GM23248 (cell line): ENCODE results near the gene VPS26C. TPM values are rescaled to one million over a fixed set of nuclear protein-coding genes. Genes with fewer than 3 reads are reported as not detected.
"Not testable (repeated sequence)": the region's sequence is repeated elsewhere in the genome, so short reads cannot be mapped to it uniquely, and the experiment has no call there.

Source experiments
- DNase-seq: peaks from one replicate; pipeline ENCODE4 v3.0.0-alpha.2; 2015
- H2AFZ ChIP-seq: fragments of 200-600 bp; sonication (generic); 2 replicates; pipeline ENCODE4 v1.6.1; 2016; ENCODE audit warnings: antibody characterized with exemption
- H3F3A ChIP-seq: fragments of 200-600 bp; sonication (generic); 2 replicates; pipeline ENCODE4 v1.6.1; 2016; ENCODE audit warnings: mild to moderate bottlenecking, antibody characterized with exemption, mixed run types; ENCODE audit not compliant: insufficient read depth
- H3K27ac ChIP-seq: fragments of 200-600 bp; sonication (generic); 2 replicates; pipeline ENCODE4 v1.5.1; 2016; ENCODE audit warnings: mild to moderate bottlenecking
- H3K27me3 ChIP-seq: fragments of 200-600 bp; sonication (generic); replicated peaks from 2 replicates; pipeline ENCODE4 v1.6.1; 2016; ENCODE audit warnings: mild to moderate bottlenecking; ENCODE audit not compliant: insufficient read depth
- H3K36me3 ChIP-seq: fragments of 200-600 bp; sonication (generic); 2 replicates; pipeline ENCODE4 v1.6.1; 2016; ENCODE audit warnings: low read depth, mild to moderate bottlenecking
- H3K4me1 ChIP-seq: fragments of 200-600 bp; sonication (generic); 2 replicates; pipeline ENCODE4 v1.6.1; 2016; ENCODE audit warnings: mild to moderate bottlenecking; ENCODE audit not compliant: insufficient read depth
- H3K4me2 ChIP-seq: fragments of 200-600 bp; sonication (generic); one replicate; pipeline ENCODE4 v1.6.1; 2016; ENCODE audit warnings: mild to moderate bottlenecking; ENCODE audit not compliant: unreplicated experiment
- H3K4me3 ChIP-seq: fragments of 200-600 bp; sonication (generic); 2 replicates; pipeline ENCODE4 v1.5.1; 2016; ENCODE audit warnings: mild to moderate bottlenecking
- H3K79me2 ChIP-seq: fragments of 200-600 bp; sonication (generic); 2 replicates; pipeline ENCODE4 v1.6.1; 2016; ENCODE audit warnings: mild to moderate bottlenecking; ENCODE audit not compliant: insufficient read depth
- H3K9ac ChIP-seq: fragments of 200-600 bp; sonication (generic); 2 replicates; pipeline ENCODE4 v1.6.1; 2016; ENCODE audit warnings: mild to moderate bottlenecking
- H3K9me2 ChIP-seq: fragments of 200-600 bp; sonication (generic); 2 replicates; pipeline ENCODE4 v1.6.1; 2016; ENCODE audit warnings: mixed run types, mild to moderate bottlenecking, moderate library complexity; ENCODE audit not compliant: insufficient read depth
- H3K9me3 ChIP-seq: fragments of 200-600 bp; sonication (generic); one replicate; pipeline ENCODE4 v1.6.1; 2017; ENCODE audit warnings: low read depth
- H4K20me1 ChIP-seq: fragments of 200-600 bp; sonication (generic); 2 replicates; pipeline ENCODE4 v1.6.0; 2016; ENCODE audit not compliant: insufficient read depth
- EZH2 ChIP-seq: fragments of 200-600 bp; sonication (generic); IDR thresholded peaks from 2 replicates; pipeline ENCODE4 v1.6.1; 2018; ENCODE audit warnings: antibody characterized with exemption, mild to moderate bottlenecking; ENCODE audit not compliant: insufficient read depth, poor library complexity, severe bottlenecking
- EZH2phosphoT487 ChIP-seq: fragments of 200-600 bp; sonication (generic); IDR thresholded peaks from 2 replicates; pipeline ENCODE4 v1.6.1; 2018; ENCODE audit warnings: antibody characterized with exemption, moderate library complexity, mild to moderate bottlenecking, low read depth; ENCODE audit not compliant: insufficient read depth
- WGBS, 2 experiments: methylation state at CpG; one replicate each; pipeline ENCODE4 v1.1.6; 2015 to 2017; ENCODE audit warnings: low lambda C conversion rate in 2 of 2, low coverage in 1 of 2; ENCODE audit errors: missing lambda C conversion rate in 2 of 2; 5-methylcytosine and 5-hydroxymethylcytosine counted together
- in situ Hi-C: fragments of 300-500 bp; cut with MboI; formaldehyde crosslinking; loops from 2 replicates; pipeline ENCODE4 v1.15.0; 2020
- polyA plus RNA-seq: library from polyadenylated mRNA; unstranded; fragments of >200 nt; fragmentation: Nextera tagmentation; extraction: Ambion mirVana; gene quantifications from 2 replicates; pipeline ENCODE4 v1.2.1, GENCODE V29; 2016
- total RNA-seq: library from RNA; depleted of rRNA; stranded (reverse); fragments of >200 nt; shearing (Covaris generic); gene quantifications from 2 replicates; pipeline ENCODE4 v1.2.3, GENCODE V29; 2014; rRNA removed

The VPS26C gene
- total RNA-seq: 44.1 and 55.0 TPM in 2 replicates
- 37.3 and 42.3 TPM in 2 replicates for polyA plus RNA-seq

DNA sequence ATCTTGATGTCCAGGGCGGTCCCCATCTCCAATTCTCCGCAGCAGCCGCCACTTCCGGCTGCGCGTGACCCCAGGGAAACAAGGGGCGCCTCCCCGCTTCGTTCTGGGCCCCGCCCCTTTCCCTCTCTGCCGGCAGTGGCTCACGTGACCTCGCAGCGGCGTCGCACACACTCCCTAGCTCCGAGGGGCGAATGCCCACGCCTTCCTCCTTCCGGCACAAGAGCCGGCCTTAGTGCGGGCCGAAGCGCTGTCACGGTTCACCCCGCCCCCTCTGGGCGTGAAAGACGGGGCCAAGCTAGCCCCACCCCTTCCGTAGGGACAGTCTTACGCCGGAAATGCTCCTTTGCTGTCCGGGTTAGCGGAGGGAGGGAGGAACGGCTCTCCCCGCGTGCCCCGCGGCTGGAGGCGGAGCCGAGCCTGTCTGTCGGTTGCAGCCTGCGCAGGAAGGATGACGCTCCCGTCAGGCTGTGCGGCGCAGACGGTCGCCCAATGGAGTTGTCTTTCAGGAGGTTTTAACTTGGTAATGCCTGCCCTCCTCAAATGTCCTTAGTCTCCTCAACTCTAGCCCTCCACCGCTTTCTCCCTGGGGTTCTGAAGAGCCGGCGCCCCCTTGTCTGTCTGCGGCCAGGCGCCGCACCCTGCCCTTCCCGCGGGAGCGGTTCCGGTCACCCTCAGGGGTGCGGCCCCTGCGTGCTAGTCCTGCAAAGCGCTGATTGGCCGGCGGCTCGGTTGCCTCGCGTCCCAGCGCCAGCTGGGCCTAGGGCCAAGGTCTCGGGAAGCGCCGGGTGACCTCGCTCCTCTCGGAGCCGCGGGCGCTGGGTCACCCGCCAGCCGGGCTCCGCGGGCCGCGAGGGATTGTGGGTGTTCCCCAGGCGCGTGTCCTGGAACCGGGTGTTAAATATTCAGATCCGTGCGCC is at the start of gene VPS26C:
TSS of gene VPS26C (minus strand) at position 66 of the 917 bp plus-strand sequence. CDS start at position 26, 40 bp downstream.
- Histone ChIP-seq H3K9me2 (no peaks in the 10 kb centered on the region), H3K79me2 (peaks cover 56% of the 10 kb centered on the region), H3K9ac (peak within 1 kb of the TSS; percentile 93), H3K4me1 (peaks cover 27% of the 10 kb centered on the region), H2AFZ (peak within 1 kb of the TSS; percentile 67), H3K27ac (peak within 1 kb of the TSS; percentile 97), H3K36me3 (no peaks in the 10 kb centered on the region), H3K9me3 (no peaks in the 10 kb centered on the region), H3K4me2 (peak within 1 kb of the TSS; percentile 94), H4K20me1 (no peaks in the 10 kb centered on the region; the same call in 1 of the 2 replicates), H3F3A (peaks cover 24% of the 10 kb centered on the region; the same call in 1 of the 2 replicates), H3K4me3 (peak within 1 kb of the TSS; percentile 88), H3K27me3 (no peaks in the 10 kb centered on the region)
- peak; percentile 100 for DNase-seq
- in situ Hi-C loops: no loop called here
- TF ChIP-seq EZH2phosphoT487 (no peak), EZH2 (no peak)
- WGBS, 2 experiments: 1% methylated on average over 70 to 86 of the region's 86 CpGs

DNA sequence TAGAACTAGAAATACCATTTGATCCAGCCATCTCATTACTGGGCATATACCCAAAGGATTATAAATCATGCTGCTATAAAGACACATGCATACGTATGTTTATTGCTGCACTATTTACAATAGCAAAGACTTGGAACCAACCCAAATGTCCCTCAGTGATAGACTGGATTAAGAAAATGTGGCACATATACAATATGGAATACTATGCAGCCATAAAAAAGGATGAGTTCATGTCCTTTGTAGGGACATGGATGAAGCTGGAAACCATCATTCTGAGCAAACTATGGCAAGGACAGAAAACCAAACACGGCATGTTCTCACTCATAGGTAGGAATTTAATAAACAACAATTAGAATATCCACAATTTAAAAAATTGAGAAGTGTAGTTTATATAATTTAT is 48.9 kb upstream of the VPS26C start:
- H3K27ac ChIP-seq, H4K20me1 ChIP-seq, H3K9me2 ChIP-seq, DNase-seq, H3K79me2 ChIP-seq, H3K4me1 ChIP-seq, H2AFZ ChIP-seq, H3K4me3 ChIP-seq, H3K27me3 ChIP-seq, in situ Hi-C loops, H3K4me2 ChIP-seq, H3K9me3 ChIP-seq, H3K36me3 ChIP-seq, H3K9ac ChIP-seq, H3F3A ChIP-seq: not testable (repeated sequence)
- 56 to 60% methylated on average over 2 of the region's 2 CpGs for WGBS, 2 experiments

DNA sequence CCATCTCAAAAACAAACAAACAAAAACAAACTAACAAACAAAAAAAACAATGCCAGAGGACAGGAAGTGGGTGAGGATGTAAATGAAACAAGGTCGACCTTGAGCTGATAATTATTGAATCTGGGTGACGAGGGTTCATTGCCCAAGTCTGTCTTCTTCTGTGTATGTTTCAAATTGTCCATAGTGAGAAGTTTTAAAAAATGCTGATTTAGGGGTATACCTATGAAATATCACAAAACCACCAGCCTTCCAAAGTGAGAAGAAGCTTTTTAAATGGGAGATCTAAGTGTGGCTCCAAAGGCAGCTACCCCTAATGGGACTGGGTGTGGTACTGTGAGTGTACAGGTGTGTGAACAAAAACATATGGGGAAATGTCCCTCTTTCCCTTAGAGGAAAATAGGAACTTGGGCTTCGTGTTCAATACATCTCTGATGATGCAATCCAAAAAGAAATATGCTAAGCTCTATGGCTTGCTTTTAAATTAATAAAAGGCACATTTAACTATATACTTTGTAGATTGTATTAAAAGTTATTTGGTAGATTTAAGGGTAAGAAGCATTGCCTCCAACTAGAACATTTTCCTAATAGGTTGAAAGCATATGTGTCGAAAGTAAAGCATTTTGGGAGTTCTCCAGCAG is 33.1 kb upstream of the VPS26C start:
- Histone ChIP-seq H4K20me1 (no peaks in the 10 kb centered on the region), H3K4me3 (no peak overlapping the region), H2AFZ (no peak overlapping the region), H3F3A (no peaks in the 10 kb centered on the region), H3K79me2 (no peaks in the 10 kb centered on the region), H3K9me2 (no peaks in the 10 kb centered on the region), H3K27ac (no peak overlapping the region), H3K4me2 (no peak overlapping the region), H3K4me1 (peaks cover 3% of the 10 kb centered on the region; the same call in 1 of the 2 replicates), H3K9ac (no peak overlapping the region), H3K9me3 (no peaks in the 10 kb centered on the region), H3K27me3 (no peaks in the 10 kb centered on the region; the same call in 1 of the 2 replicates), H3K36me3 (no peaks in the 10 kb centered on the region)
- no peak for TF ChIP-seq EZH2phosphoT487
- no peak for TF ChIP-seq EZH2
- DNase-seq: no peak
- in situ Hi-C loops: no loop called here
- 61 to 65% methylated on average over 4 of the region's 4 CpGs for WGBS, 2 experiments

DNA sequence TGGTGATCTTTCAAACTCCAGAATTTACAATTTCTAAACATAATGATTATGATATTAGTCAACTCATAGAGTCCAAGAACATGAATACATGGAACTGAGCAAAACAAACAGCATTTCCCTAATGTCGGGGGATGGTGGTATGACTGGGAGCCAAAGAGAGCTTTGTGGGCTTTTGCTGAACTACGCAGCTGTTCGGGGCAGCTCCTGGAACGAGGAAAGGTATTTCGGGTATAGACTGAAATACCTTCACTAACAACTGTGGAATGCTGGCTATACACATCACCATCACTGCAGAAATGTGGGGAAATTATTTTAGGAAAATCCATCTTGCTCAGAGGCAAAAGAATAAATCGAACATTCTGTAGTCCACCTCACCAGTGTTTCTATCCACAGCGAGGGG is 30.2 kb upstream of the VPS26C start:
- DNase-seq: no peak
- H3K27ac ChIP-seq: no peak overlapping the region

More for the DNA sequence above, 30.2 kb upstream of the VPS26C start:
- peaks cover 3% of the 10 kb centered on the region; the same call in 1 of the 2 replicates for H3K4me1 ChIP-seq
- H3K9ac ChIP-seq: no peak overlapping the region
- in situ Hi-C loops: no loop called here
- H3K9me2 ChIP-seq: no peaks in the 10 kb centered on the region
- no peaks in the 10 kb centered on the region for H3K79me2 ChIP-seq
- no peak overlapping the region for H3K4me2 ChIP-seq
- no peaks in the 10 kb centered on the region for H3K36me3 ChIP-seq
- no peak overlapping the region for H2AFZ ChIP-seq
- TF ChIP-seq EZH2 (no peak), EZH2phosphoT487 (no peak)
- H4K20me1 ChIP-seq: no peaks in the 10 kb centered on the region
- no peak overlapping the region for H3K4me3 ChIP-seq
- no peaks in the 10 kb centered on the region; the same call in 1 of the 2 replicates for H3K27me3 ChIP-seq
- H3F3A ChIP-seq: no peaks in the 10 kb centered on the region
- 79 to 86% methylated on average over 7 of the region's 7 CpGs for whole genome bisulfite sequencing, 2 experiments
- no peaks in the 10 kb centered on the region for H3K9me3 ChIP-seq
